H1 (cell line): ENCODE data around the gene TUT1.

ENCODE experiments used
- CBX5 ChIP-seq: fragments of 300-800, 300-1000 bp; sonication (generic); IDR thresholded peaks from 2 replicates; pipeline ENCODE4 v1.7.1; 2016; ENCODE audit warnings: antibody characterized with exemption, low read length, low read depth
- FOSL1 ChIP-seq: IDR thresholded peaks from 2 replicates; pipeline ENCODE4 v1.6.1; 2011; ENCODE audit warnings: mild to moderate bottlenecking, low read depth, low read length, moderate library complexity; ENCODE audit not compliant: insufficient read depth
- KDM1A ChIP-seq: fragments of 200-600, 300-600 bp; sonication (generic); IDR thresholded peaks from 2 replicates; pipeline ENCODE4 v1.7.1; 2016; ENCODE audit warnings: mild to moderate bottlenecking, low read length, borderline replicate concordance
- POLR2A ChIP-seq, 2 experiments: IDR thresholded peaks; 1 replicate in 1 of 2; 2 replicates in 1 of 2; pipeline ENCODE4 v1.6.1; 2011; ENCODE audit warnings: low read depth in 2 of 2, low read length in 2 of 2, mild to moderate bottlenecking in 2 of 2; ENCODE audit errors: control extremely low read depth in 1 of 2
- SAP30 ChIP-seq: fragments of 300-600 bp; sonication (generic); IDR thresholded peaks from 2 replicates; pipeline ENCODE4 v1.7.1; 2012; ENCODE audit warnings: low read length, moderate library complexity, mild to moderate bottlenecking, inconsistent platforms; ENCODE audit not compliant: insufficient read depth, insufficient replicate concordance
- TF ChIP-seq, protein P1 (sequence below), 3 experiments: IDR thresholded peaks; 1 replicate in 2 of 3; 2 replicates in 1 of 3; pipeline versions ENCODE4 v1.5.1 to v1.6.1; 2011; ENCODE audit warnings: low read length in 3 of 3, mild to moderate bottlenecking in 3 of 3, inconsistent platforms in 2 of 3, low read depth in 1 of 3, moderate library complexity in 1 of 3; ENCODE audit not compliant: insufficient read depth in 1 of 3; ENCODE audit errors: control extremely low read depth in 1 of 3
- TF ChIP-seq, protein P2 (sequence below): IDR thresholded peaks from 2 replicates; pipeline ENCODE4 v1.6.1; 2012; ENCODE audit warnings: inconsistent platforms
- TF ChIP-seq, protein P3 (sequence below): IDR thresholded peaks from 2 replicates; pipeline ENCODE4 v1.6.1; 2011; ENCODE audit warnings: low read length, improper control_type of control experiment

DNA sequence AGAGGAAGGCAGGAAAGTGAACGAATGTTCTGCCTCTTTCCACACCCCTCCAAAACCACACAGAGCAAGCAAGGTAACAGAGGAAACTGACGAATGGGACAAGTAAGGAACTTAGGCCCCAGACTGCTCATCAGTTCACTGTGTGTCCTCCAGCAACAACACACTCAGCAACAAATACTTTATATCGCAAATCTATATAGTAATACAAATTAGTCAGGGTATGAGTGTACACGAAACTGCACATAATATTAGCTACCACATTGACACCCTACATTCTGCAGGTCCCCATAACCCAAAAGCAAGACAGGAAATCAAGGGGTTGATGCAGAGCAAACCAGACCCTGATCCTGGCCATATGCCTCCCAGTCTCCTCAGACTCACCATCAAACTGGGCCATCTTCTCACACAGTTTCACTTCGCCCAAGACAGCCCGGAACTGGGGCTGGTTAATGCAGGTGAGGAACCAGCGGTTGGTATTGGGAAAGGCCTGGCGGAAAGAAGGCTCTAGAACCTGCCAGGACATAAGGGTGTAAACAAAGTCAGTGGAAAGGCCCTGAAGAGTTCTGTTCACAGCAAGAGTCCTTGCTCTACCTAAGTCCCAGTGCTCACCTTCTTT, 24.2 kb downstream of the TUT1 start:
- TF ChIP-seq SAP30 (no peak), KDM1A (no peak), POLR2A (IDR thresholded peaks at IDR 0.05; ENCODE audit: control extremely low read depth in 1 of 2, low read depth in 2 of 2, low read length in 2 of 2) (no peak), FOSL1 (no peak), CBX5 (no peak)
- TF ChIP-seq, protein P1, sequence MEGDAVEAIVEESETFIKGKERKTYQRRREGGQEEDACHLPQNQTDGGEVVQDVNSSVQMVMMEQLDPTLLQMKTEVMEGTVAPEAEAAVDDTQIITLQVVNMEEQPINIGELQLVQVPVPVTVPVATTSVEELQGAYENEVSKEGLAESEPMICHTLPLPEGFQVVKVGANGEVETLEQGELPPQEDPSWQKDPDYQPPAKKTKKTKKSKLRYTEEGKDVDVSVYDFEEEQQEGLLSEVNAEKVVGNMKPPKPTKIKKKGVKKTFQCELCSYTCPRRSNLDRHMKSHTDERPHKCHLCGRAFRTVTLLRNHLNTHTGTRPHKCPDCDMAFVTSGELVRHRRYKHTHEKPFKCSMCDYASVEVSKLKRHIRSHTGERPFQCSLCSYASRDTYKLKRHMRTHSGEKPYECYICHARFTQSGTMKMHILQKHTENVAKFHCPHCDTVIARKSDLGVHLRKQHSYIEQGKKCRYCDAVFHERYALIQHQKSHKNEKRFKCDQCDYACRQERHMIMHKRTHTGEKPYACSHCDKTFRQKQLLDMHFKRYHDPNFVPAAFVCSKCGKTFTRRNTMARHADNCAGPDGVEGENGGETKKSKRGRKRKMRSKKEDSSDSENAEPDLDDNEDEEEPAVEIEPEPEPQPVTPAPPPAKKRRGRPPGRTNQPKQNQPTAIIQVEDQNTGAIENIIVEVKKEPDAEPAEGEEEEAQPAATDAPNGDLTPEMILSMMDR (IDR thresholded peaks at IDR 0.05; ENCODE audit: control extremely low read depth in 1 of 3, insufficient read depth in 1 of 3, low read depth in 1 of 3, low read length in 3 of 3): no peak
- TF ChIP-seq, protein P2, sequence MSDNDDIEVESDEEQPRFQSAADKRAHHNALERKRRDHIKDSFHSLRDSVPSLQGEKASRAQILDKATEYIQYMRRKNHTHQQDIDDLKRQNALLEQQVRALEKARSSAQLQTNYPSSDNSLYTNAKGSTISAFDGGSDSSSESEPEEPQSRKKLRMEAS: no peak
- TF ChIP-seq, protein P3, sequence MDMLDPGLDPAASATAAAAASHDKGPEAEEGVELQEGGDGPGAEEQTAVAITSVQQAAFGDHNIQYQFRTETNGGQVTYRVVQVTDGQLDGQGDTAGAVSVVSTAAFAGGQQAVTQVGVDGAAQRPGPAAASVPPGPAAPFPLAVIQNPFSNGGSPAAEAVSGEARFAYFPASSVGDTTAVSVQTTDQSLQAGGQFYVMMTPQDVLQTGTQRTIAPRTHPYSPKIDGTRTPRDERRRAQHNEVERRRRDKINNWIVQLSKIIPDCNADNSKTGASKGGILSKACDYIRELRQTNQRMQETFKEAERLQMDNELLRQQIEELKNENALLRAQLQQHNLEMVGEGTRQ: no peak
